GM19455 (cell line): ENCODE data around the gene COL5A2.

Experiments used
- ATAC-seq: cut with Tn5 transposase; IDR thresholded peaks from one replicate; pipeline ENCODE4 v1.9.1; 2021; ENCODE audit not compliant: unreplicated experiment

Gene COL5A2

GRCh38 chr2:189179570-189179950, at the start of gene COL5A2:
COL5A2 (minus strand) TSS chr2:189179761; CDS start chr2:189179604, 157 bp downstream.
- ATAC-seq: no peak

GRCh38 chr2:189226017-189226416, 46.5 kb upstream of the COL5A2 start:
- no peak for ATAC-seq

GRCh38 chr2:189225032-189225431, 45.5 kb upstream of the COL5A2 start:
- ATAC-seq: no peak

GRCh38 chr2:189222468-189223105, 43.0 kb upstream of the COL5A2 start:
- no peak for ATAC-seq

GRCh38 chr2:189221811-189222467, 42.4 kb upstream of the COL5A2 start:
- no peak for ATAC-seq

- ATAC-seq: no peak
Measured at GRCh38 chr2:189218236-189218635, 38.7 kb upstream of the COL5A2 start.

GRCh38 chr2:189217541-189217940, 38.0 kb upstream of the COL5A2 start:
- ATAC-seq: no peak

- no peak for ATAC-seq
Measured at GRCh38 chr2:189217051-189217450, 37.5 kb upstream of the COL5A2 start.

- ATAC-seq: no peak
Measured at GRCh38 chr2:189214484-189214883, 34.9 kb upstream of the COL5A2 start.

- no peak for ATAC-seq
Measured at GRCh38 chr2:189213250-189213649, 33.7 kb upstream of the COL5A2 start.

GRCh38 chr2:189210250-189211087, 30.9 kb upstream of the COL5A2 start:
- ATAC-seq: no peak

- no peak for ATAC-seq
Measured at GRCh38 chr2:189208254-189208653, 28.7 kb upstream of the COL5A2 start.

- ATAC-seq: no peak
Measured at GRCh38 chr2:189204322-189204941, 24.9 kb upstream of the COL5A2 start.

GRCh38 chr2:189203177-189203799, 23.7 kb upstream of the COL5A2 start:
- ATAC-seq: no peak

- no peak for ATAC-seq
Measured at GRCh38 chr2:189199797-189200196, 20.2 kb upstream of the COL5A2 start.

GRCh38 chr2:189192766-189193165, 13.2 kb upstream of the COL5A2 start:
- ATAC-seq: no peak

GRCh38 chr2:189191766-189192165, 12.2 kb upstream of the COL5A2 start:
- ATAC-seq: no peak

- no peak for ATAC-seq
Measured at GRCh38 chr2:189190685-189191084, 11.1 kb upstream of the COL5A2 start.

GRCh38 chr2:189188115-189188805, 8.7 kb upstream of the COL5A2 start:
- no peak for ATAC-seq

- no peak for ATAC-seq
Measured at GRCh38 chr2:189183170-189183569, 3.6 kb upstream of the COL5A2 start.
